Uterus (tissue), 2 donors: ENCODE measurements around the gene C4orf36.

Experiments used
- CTCF ChIP-seq, 4 experiments: fragments of 200-600 bp in 2 of 4; fragments of 450-650 bp in 2 of 4; sonication (generic) in 2 of 4; IDR thresholded peaks; one replicate each; pipeline ENCODE4 v1.5.1; 2016 to 2019; ENCODE audit warnings: antibody characterized with exemption in 4 of 4, mild to moderate bottlenecking in 2 of 4, moderate library complexity in 1 of 4
- POLR2A ChIP-seq, 2 donors: fragments of 450-650 bp; IDR thresholded peaks; one replicate each; pipeline ENCODE4 v1.6.1; 2016; ENCODE audit warnings: antibody characterized with exemption in 2 of 2, mild to moderate bottlenecking in 1 of 2, moderate library complexity in 1 of 2

- TF ChIP-seq CTCF (IDR thresholded peaks at IDR 0.05) (no peak), POLR2A (IDR thresholded peaks at IDR 0.05) (no peak)
Measured at GRCh38 chr4:86892636-86892960, 376 bp upstream of the C4orf36 start.
